Cardiac atrium fibroblast (primary cell): ENCODE data around the gene NCKAP1. TPM values are rescaled to one million over a fixed set of nuclear protein-coding genes. Genes with fewer than 3 reads are reported as not detected.

ENCODE experiments used
- total RNA-seq: library from RNA; depleted of rRNA; stranded (reverse); fragments of >200 nt; gene quantifications from 2 replicates; pipeline ENCODE4 v1.2.3, GENCODE V29; 2015

Gene NCKAP1
- total RNA-seq, result 105 and 106 TPM in 2 replicates

GRCh38 chr2:183038341-183039300 lies at the start of gene NCKAP1:
TSS of gene NCKAP1 (minus strand) at chr2:183038457. CDS start at chr2:183038099, 358 bp downstream.

GRCh38 chr2:183078464-183079138 lies 40.3 kb upstream of the NCKAP1 start, which contains the start of gene DUSP19:
TSS of gene DUSP19 (plus strand) at chr2:183078747. CDS start at chr2:183078934, 187 bp downstream.

GRCh38 chr2:182866461-182867406 lies 171.5 kb downstream of the NCKAP1 start, which contains the start of gene FRZB:
TSS of gene FRZB (minus strand) at chr2:182866637. CDS start at chr2:182866552, 85 bp downstream.

Other genes starting within 250 kb of the NCKAP1 start
- gene FRZB, start 171.8 kb downstream of the NCKAP1 start, total RNA-seq, result 0.49 TPM in 1 of 2 replicates, not detected in the other
- gene DUSP19, start 40.3 kb upstream of the NCKAP1 start, total RNA-seq, result 1.5 and 2.5 TPM in 2 replicates
- 6.2 and 6.7 TPM in 2 replicates for gene NUP35, start 86.0 kb upstream of the NCKAP1 start, total RNA-seq